ENCODE results near the gene BAIAP2.

Gene BAIAP2, protein sequence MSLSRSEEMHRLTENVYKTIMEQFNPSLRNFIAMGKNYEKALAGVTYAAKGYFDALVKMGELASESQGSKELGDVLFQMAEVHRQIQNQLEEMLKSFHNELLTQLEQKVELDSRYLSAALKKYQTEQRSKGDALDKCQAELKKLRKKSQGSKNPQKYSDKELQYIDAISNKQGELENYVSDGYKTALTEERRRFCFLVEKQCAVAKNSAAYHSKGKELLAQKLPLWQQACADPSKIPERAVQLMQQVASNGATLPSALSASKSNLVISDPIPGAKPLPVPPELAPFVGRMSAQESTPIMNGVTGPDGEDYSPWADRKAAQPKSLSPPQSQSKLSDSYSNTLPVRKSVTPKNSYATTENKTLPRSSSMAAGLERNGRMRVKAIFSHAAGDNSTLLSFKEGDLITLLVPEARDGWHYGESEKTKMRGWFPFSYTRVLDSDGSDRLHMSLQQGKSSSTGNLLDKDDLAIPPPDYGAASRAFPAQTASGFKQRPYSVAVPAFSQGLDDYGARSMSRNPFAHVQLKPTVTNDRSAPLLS

DNA sequence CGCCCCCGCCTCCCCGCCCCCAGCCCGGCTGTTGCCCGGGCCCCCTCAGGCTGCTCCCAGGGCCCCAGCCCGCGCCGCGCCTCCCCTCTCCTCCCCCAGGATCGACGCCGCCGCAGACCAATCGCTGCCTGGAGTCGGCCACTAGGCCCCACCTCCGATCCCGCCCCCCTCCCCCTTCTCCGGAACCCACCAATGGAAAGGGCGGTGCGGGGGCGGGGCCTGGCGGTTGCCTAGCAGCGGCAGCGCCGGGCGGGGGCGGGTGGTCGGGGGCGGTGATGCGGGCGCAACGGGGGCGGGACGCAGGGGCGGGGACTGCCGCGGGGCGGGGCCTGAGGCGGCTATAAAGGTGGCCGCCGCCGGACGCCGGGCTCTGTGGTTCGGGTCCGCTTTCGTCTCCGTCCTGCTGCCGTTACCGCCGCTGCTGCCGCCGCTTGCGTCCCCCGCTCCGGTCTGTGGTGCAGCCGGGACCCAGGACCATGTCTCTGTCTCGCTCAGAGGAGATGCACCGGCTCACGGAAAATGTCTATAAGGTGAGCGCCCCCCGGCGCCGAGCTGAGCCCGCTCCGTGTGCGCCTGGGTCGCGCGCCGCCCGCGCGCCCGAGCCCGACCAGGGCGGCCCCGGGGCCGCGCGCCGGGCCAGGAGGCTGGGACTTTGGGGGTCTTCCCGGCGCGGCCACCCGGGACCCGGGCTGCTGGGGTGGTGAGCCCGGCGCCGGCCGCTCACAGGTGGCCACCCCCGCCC lies at the start of gene BAIAP2:
Gene BAIAP2 (plus strand): TSS at position 373 of the 742 bp plus-strand sequence. CDS start 104 bp downstream, at position 477.
- DNase-seq = peak; percentile 99

DNA sequence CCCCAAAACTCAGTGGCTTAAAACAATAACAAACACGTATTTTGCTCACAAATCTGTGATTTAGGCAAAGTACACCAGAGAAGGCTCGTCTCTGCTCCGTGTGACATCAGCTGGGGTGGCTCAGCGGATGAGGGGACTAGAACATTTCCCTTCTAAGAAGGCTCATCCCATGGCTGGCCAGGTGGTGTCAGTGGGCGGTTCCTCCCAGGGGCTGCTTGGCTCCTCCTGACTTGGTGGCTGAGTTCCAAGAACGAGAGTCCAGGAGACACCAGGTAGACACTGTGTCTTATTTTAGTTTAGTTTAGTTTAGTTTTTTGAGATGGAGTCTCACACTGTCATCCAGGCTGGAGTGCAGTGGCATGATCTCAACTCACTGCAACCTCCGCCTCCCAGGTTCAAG lies 48.9 kb upstream of the BAIAP2 start:
- no peak for DNase-seq

DNA sequence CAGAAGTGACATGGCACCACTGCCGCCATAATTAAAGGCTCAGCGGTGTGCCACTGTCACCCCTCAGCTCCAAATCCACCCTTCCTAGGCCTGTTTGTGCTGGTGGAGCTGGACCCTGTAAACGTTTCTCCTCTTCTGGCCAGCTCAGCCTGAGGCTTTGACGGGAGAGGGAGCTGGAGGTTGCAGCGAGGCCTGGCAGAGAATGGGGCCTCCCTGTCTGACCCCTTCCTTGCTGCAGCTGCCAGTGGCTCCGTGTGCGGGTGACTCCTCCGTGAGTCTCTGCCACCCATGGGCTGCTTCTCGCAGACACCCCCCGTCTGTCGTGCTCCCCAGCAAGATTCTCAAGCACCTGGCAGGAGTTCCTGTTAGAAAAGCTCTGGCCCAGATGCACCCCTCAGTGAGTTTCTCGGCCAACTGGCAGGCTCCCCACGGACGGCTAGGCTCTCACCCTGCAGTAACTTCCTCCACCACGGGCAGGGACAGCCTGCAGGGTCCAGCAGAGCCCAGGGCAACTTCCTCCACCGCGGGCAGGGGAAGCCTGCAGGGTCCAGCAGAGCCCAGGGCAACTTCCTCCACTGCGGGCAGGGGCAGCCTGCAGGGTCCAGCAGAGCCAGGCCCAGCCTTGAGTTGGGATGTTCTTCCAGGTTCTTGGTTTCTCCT lies 48.0 kb upstream of the BAIAP2 start:
- no peak for DNase-seq

DNA sequence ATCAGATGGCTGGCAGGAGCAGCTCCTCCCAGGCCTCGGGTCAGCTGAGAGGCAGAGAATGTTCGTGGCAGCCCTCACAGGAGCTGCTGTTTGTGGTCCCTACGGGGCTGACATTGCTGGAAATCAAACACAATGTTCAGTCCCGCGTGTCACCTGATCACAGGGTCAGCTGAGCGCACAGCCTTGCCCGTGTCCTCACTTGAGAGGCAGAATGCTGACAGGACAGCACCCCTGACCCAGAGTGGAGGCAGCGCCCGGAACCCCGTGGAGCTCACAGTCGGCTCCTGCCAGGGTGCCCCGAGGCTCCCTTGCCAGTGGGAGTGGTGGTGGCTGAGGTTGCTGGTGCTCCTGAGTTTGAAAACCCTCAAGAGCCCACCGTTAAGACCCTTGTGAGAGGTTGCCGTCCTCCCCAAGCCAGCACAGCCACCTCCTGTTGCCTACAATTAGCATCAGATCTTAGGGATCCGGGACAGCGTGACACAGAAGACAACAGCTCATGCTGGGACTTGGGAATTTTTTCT lies 47.0 kb upstream of the BAIAP2 start:
- no peak for DNase-seq

DNA sequence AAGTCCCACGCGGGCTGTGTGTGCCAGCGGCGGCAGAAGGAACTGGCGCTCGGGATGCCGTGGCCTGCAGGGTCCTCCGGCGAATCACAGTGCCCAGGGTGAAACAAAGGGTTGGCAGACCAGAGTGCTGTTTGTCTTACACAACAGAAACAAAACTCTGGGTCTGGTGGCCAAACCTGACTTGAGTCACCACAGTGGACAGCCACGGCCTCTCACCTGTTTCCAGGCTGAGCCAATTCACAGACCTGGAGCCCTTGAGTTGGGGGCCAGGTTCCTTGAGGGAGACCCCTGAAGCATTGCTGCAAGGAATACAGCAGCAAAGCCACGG lies 45.4 kb upstream of the BAIAP2 start:
- DNase-seq = no peak

DNA sequence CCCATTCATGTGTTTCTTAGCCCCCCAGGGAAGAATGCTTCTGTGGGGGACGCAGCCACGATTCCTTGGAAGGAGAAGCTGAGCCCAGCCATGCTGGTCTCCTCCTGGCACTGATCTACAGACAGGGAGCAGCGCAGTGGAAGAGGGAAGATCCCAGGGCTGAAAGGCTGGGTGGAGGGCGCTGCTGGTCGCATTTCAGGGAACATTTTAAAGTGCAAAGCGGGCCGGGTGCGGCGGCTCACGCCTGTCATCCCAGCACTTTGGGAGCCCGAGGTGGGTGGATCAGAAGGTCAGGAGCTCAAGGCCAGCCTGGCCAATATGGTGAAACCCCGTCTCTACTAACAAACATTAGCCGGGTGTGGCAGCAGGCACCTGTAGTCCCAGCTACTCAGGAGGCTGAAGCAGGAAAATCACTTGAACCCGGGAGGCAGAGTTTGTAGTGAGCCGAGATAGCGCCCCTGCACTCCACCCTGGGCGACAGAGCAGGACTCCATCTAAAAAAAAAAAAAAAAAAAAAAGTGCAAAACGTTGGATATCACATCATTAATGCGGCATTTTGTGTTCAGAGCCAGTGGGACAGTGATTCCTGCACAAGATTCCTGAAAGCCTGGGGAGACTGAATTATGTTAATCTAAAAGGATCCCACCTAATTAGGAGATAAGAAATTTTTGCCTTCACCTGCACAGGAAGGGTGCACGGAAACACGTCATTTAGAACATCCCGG lies 43.9 kb upstream of the BAIAP2 start:
- DNase-seq = no peak

DNA sequence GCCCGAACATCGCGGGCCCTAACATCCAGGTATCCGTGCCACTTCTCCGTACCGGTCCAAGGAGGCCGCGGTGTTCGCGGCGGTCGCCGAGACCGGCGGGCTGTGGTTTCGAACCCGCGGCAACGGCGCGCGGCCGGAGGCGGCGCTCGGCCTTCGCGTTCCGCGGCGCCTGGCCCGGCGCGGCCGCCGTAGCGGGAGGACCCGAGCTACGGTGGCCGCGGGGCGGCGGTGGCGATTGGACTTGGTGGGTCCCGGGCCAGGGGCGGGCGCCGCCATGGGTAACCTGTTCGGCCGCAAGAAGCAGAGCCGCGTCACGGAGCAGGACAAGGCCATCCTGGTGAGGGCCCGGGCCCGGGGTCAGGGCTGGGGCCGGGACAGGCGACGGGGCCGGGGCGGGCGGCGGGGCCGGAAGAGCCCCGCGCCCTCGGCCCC lies 43.3 kb upstream of the BAIAP2 start, which contains the start of gene CHMP6:
Gene CHMP6 (plus strand): TSS at position 197 of the 432 bp plus-strand sequence. CDS start 78 bp downstream, at position 275.
- peak; percentile 63 for DNase-seq

DNA sequence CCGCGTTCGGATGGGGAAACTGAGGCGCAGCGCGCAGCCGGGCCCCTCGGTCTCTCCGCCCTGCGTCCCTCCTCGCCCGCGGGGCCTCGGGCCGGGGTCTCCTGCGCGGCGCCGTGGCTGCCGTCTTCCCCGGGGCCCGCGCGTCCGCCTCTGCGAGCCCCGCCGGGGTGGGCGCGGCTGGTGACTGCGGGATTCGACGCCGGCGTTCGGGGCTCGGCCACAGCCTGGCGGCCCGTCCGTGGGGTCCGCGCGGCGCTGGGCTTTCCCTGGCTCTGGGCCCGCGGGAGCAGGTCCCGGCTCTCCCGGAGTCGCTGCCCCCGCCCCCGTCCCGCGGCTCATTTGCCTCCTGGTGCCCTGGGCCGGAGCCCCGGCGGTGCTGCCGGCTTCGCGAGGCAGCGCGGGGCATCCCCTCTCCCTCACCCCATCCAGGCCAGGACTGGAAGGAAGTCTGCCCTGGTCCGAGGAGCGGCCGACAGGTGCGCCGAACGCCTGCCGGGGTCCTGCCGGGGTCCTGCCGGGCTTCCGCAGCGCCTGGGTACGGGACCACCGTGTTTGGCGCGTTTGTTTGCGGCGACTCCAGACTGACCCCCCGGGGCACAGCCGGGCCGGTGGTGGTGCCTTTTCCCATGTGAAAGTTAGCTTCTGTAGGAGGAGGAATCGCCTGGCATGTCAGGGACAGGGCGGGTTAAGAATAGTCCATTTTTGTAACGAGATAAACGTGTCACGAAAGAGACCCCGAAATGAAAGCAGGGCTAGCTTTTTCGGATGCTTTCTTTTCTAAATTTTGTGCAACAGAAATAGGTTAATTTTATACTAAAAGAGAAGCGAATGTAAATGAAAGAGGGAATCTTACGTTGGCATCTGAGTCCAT lies 42.6 kb upstream of the BAIAP2 start:
- DNase-seq = no peak

DNA sequence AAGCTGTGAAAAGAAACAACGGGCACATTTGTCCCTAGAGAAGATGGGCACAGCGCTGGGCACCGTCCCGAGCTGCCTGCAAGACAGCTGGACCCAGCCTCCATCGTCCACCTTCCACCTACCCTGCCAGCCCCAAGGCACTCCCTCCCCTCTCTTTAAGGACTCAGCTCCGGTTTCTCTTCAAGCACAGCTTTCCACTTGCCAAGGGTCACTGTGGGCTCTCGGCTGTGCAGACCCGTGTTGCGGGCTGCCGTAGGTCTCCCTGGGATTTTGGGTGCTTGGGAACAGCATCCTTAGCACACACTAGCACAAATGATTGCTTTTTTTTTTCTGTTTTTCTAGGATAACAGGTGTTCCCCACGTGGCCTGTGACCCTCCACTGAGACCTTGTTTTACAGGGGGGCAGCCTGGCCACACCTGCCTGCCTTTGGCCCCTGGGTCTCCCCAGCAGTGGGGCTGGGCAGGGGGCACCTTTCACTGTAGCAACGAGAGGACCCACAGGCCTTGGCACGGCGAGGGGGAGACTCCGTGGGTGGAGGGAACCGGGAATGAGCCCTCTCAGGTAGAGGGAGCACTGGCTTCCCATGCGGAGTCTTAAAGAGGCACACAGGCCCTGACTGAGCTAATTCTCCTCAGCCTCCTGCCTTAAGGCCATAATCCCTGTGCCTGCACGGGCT lies 41.9 kb upstream of the BAIAP2 start:
- DNase-seq = no peak

DNA sequence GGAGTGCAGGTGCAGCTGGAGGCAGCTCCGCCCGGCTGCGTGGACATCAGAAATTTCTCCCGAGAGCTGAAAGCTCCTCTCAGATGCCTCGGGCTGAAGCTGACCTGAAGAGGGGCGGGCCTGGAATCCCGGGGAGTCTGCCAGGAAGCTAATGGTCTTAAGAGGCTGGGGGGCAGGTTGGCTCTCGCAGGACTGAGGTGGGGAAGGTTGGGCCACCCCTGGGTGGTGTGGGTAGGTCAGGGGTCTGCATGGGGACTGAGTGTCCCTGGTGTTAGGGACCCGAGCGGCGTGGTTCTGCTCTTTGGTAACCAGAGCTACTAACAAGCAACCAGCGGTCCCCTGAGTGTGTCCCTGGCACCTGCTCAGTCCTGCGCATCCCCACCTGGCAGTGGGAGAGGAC lies 39.8 kb upstream of the BAIAP2 start:
- no peak for DNase-seq

DNA sequence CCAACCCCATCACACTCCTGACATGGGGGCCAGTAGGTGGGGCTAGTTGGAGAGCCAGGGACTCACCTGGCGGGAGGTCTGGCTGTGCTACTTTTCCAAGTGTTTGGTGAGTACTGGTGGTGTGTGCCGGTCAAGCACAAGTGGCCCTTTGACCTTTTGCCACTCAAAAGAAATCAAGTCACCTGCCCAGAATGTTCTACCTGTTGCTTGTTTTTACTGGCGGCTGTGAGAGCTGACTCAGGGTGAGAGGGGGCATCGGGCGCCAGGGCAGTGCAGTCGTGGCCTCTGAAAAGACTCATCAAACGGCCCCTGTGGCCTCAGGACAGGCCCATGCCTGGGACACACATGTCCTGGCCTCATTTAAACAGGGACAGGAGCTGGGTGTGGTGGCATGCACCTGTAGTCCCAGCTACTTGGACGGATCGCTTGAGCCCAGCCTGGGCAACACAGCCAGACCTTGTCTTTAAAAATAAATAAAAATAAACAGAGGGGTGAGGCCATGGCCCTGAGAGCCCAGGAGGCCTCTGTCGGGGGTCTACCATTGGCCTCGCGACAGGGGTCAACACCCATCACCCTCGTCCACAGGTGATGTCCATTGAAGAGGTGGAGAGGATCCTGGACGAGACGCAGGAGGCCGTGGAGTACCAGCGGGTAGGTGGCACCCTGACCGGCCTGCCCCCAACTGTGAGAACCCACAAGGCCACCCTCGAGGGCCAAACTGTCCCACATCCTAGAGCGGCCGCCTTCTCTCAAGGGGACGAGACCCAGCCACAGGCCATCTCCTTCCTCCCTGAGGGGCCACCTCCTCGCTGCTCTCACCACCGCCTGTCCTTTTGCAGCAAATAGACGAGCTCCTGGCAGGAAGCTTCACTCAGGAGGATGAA lies 38.3 kb upstream of the BAIAP2 start:
- DNase-seq = no peak

DNA sequence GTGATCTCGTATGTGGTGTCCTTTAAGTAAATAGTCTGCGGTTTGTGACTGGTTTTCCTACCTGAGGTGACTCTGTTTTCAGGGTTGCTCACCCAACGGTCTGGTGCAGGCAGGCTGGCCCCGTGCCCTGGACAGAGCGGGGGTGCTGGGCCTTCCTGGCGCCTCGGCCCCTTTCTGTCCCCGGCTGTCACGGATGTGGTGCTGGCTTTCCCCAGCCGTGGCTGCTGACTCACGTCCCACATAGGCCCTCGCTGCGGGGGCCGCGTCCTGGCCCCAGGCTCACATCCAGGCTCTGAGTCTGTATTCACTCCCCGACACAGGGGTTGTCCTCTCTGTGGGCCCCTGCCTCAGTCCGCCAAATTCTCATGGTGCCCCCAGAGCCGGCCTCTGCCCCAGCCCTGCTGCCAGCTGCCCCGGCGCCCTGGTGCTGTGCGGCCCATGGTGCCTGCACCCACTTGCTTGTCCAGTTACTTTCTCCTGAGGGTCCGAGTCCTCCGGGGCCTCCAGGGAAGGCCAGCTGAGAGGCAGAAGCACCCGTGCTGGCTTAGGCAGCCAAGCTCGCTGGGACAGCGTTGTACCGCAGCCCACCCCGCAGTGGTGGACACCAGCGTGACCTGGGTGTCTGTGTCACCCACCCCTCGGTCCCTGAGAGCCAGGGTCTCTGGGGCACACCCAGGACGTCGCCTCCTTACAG lies 37.4 kb upstream of the BAIAP2 start:
- no peak for DNase-seq

DNA sequence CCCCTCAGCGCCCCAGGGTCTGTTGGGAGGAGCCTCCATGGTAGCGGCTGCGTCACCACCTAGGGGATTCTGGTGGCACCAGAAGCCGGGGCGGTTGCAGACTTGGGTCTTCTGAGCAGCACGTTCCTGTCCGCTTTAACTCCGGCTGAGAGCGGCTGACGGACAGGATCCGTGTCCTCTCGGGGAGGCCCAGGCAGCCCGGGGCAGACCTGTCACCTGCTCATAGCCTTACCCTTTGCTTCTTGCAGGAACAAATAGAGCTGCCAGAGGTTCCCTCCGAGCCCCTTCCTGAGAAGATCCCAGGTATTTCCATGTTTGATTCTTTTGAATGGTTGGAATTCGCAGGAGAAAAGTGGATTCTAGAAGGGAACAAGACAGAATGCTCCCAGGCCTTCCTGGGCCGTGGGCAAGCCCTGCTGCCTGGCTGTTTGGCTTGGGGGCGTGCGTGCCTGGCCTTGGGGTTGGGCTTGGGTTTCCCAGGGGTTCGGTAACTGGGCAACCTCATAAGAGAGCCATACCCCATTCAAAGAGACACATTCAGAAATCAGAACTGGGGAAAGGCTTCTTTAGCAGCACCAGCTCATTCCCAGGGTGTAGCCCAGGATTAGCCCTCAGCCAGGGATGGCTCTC lies 36.7 kb upstream of the BAIAP2 start:
- no peak for DNase-seq

DNA sequence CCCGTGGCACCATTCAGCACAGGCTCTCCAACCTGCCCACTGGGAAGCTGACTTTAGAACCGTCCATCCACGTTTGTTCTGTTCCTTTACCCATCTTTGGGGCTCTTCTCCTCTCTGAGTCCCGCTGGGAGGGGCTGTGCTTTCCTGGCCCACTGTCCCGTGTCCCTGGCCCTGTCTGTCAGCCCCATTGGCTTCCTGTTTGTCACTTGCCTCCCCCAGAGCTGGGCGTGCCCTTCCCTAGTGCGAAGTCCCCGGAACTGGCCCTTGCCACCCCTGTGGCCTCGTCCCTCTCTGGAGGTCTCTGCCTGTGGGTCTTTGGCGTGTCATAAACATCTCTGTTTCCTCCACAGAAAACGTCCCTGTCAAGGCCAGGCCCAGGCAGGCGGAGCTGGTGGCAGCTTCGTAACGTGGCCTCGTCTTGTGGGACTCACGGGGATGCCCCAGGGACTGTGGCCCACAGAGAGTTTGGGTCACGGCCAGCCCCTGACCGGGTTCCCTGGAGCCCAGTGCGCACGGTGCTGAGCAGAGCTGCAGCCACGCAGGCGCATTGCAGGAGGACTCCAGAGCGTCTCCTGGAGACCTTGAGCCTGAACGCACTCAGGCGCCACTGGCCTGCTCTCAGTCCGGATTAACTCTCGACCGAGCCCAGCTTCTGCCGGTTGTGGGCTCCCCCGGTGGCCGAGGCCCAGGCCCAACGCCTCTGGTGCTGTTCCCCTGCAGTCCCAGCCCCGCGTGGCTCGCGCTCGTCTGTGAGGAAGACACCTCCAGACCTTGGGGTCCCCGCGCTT lies 36.0 kb upstream of the BAIAP2 start:
- DNase-seq = no peak

DNA sequence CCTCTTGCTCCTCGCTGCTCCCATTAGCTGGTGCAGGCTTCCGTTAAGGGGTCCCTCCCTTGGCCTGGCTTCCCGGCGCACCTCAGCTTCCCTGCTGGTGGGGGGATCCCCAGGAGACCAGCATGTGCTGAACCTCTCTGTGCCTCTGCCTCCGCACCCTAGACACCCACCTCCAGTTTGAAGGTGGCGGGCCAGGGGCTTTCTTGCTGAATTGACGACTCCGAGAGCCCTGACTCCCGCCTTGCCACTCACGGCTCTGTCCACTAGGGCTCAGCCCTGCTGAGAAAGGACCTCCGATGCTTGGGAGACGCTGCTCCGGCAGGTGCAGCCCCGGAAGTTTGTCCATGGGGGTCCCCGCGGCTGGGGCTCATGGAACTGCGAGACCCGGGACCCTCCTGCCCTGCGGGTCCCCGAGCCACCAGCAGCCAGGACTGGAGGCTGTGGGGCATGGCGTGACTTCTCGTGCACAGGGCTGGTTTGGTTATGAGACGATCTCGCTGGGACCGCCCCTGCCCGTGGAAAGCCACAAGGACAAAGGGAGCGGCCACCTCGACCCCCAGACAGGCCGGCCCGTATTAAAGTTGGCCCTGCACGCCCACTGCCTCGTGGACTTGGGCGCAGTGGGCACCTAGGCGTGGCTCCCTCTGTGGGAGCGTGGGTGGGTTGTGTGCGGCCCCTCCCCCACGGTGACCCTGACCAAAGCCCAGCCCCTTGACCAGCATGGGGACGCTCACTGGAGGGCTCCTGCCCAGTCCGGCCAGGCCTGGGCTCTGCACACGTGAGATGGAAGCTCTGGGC lies 35.2 kb upstream of the BAIAP2 start:
- no peak for DNase-seq

DNA sequence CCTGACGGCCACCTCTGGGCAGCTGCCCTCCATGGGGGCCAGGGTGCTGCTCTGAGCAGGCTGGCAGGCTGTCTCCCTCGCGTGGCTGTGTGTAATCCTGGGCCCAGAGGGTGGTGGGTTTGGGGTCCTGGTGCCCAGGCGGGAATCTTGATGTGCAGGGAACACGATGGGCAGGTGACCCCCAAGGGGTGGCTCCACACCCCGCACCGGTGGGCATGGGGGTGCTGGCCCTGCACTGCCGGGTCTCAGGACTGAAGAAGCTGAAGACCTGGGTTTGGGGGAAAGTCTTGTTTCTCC lies 34.7 kb upstream of the BAIAP2 start:
- no peak for DNase-seq
